Left forelimb (tissue), 1 donor: ENCODE measurements around the gene FLVCR1.
"Not testable (repeated sequence)": the region's sequence is repeated elsewhere in the genome, so short reads cannot be mapped to it uniquely, and the experiment has no call there.

ENCODE experiments used
- DNase-seq: peaks from one replicate; pipeline ENCODE4 v3.0.0-alpha.2; 2018; ENCODE audit warnings: low spot score

Gene FLVCR1

DNA sequence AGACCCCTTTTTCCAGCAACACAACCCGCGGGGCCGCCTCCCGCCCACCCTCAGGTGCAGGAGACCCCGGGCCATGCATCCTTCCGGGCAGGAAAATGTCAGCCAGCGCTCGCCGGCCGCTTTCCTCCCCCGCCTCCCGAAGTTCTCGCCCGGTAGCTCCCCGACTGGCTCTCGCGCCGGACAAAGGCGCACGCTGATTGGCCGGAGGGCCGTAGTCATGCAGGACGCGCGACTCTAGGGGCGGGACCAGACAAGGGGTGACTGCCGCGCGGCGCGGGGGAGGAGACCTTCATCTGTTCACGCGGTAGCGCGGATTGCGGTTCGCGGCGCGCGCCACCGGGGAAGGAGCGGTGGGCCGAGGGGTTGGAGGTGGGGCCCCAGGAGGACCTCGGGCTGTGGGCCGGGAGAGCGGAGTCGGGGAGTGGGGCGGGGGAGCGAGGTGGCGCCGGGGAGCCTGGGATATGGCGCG is at the start of gene FLVCR1:
FLVCR1 (plus strand) TSS at position 284 of the 469 bp plus-strand sequence; CDS start at position 462, 178 bp downstream.
- peak; percentile 95 for DNase-seq

DNA sequence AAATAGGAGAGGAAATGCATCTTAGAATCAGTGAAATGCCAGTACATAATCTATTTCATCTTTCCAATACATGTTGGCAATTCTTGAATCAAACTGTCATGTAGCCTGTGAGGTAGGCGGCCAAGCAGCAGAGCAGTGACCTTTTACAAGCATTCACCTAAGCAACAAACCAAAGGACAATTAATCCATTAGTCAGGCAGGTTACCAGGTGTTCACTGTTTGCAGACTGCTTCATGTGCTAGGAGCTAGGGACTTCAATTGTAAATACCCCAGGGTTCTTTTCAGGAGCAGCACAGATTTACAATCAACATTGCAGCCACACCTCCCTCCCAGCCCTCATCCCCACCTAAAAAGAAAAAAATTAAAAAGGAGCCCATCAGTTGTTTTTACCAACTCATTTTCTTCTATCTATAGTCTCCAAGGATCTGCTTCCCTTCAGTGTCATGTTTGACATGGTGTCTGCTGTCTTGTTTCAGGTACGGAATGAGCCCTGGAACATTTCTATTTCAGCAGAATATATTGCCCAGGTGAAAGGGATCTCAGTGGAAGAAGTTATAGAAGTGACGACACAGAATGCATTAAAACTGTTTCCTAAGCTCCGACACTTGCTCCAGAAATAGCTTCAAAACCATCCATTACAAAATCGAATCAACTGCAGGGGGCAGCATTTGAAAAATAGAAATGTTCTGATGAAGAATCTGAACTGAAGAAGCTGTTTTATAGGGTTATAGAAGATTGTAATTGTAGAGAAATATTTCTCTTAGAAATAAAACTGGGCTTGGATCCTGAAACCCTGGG is 43.3 kb upstream of the FLVCR1 start:
- DNase-seq = no peak

DNA sequence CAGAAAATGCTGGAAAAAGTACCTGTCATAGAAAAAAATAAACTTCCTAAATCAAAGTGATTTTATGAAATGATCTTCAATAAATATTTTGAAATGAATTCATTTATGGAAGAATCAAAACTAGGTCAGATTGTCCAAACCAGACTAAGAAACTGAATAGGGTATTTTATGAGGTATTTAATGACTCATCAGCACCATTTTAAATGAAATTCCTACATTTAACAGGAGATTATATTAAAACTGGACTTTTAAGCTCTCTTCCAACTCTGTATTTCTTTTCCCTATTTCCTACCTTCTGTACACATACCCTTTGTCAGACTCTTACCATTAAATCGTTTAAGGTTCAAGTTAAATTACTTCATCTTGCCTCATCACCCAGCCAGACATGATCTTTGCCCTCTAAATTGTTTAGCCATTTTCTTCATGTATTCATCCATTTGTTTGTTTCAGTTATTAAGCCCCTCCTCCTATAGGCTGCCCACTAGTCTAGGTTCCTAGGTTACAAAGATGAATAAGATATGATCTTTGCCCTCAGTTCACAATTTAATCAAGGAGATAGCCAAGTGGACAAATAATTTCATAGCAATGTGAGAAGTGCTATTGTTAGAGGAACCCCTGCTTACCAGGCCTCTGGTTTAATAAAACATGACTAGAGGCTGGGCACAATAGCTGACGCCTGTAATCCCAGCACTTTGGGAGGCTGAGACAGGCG is 41.4 kb upstream of the FLVCR1 start:
- DNase-seq = no peak

DNA sequence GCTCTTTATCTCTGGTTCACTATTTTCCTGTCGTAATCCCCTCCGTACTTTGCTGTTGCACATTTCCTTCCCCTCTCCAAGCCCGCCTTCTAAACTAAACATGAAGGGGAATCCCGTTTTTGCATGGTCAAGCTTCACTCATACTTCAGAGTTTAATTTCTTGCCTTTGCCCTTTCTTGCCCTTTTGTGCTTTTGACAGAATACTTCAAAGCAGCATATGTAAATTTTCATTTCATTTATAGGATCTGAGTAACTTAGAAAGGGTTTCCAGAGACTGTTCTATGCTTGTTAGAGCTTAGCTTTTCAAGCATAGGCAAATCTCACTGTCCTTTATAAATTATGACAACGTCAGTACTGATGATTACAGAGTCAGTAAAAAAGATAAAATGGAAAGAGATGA is 38.3 kb upstream of the FLVCR1 start:
- DNase-seq = no peak

DNA sequence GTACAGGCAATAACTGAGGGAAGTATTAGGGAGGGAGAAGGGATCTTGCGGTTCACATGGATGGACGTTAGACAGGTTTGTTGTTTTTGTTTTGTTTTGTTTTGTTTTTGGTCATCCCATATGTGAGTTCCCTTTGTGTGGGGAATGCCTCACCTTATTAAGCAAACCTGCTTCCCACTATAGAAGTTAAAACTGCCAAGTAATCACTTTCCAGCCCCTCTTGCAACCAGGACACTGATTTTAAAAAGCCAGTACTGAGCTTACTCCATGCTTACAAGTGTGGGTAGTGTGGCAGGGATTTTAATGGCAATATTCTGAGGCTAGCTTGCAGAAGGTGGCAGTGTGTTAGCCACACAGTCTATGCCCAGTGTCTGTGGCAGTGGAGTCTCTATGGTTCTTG is 37.1 kb upstream of the FLVCR1 start:
- no peak for DNase-seq

DNA sequence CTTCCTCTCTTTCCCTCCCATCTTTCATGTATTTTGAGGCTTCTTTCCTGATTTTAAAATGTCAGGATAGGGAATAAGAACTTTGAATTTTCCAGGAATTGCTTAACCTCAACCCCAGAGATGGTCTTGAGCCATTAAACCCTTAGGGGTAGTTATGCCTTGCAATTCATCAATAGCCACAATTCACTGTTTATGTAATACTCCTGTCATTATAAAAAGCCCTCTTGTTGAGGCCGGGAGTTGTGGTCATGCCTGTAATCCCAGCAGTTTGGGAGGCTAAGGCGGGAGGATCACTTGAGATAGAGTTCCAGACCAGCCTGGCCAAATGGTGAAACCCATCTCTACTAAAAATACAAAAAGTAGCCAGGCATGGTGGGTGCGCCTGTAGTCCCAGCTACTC is 35.1 kb upstream of the FLVCR1 start:
- no peak for DNase-seq

DNA sequence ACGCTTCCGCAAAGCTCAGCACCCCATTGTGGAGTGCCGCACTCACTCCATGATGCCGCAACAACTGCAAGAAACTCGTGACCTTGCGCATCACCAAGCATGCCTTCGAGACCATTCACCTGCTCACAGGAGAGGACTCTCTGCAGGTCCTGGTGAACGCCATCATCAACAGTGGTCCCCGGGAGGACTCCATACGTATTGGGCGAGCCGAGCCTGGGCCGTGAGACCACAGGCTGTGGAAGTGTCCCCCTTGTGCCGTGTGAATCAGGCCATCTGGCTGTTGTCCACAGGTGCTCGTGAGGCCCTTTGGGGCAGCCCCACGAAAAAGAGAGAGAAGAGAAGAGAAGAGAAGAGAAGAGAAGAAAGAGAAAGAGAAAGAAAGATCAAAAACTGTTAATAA is 33.9 kb upstream of the FLVCR1 start:
- DNase-seq = no peak

DNA sequence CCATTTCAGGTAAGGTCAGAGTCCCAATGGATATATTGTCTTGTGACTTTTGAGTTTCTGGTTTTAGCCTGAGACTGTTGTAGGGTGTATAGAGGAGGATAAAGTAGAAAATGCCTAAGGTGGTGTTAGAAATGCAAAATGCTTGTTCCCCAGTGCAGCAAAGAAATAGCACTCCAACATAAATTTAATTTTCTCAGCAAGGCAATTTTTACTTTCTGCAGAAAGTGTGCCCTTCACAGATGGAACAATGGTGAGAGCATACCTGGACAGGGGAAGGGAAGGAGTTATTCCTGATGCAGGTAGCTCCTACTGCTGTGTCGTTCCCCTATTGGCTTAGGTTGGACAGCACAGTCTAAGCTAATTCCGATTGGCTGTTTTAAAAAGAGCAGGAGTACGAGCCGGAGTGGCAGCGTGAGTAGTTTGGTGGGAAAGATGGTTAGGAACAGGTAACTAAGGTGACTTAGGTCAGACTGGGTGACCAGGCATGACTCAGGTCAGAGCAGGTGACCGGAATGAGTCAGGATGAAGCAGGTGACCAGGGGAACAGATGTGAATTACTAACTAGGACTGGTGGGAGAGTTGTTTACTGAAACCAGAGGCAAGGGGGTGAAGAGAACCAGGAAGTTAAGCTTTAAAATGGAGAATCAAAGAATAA is 32.1 kb upstream of the FLVCR1 start:
- DNase-seq = no peak

DNA sequence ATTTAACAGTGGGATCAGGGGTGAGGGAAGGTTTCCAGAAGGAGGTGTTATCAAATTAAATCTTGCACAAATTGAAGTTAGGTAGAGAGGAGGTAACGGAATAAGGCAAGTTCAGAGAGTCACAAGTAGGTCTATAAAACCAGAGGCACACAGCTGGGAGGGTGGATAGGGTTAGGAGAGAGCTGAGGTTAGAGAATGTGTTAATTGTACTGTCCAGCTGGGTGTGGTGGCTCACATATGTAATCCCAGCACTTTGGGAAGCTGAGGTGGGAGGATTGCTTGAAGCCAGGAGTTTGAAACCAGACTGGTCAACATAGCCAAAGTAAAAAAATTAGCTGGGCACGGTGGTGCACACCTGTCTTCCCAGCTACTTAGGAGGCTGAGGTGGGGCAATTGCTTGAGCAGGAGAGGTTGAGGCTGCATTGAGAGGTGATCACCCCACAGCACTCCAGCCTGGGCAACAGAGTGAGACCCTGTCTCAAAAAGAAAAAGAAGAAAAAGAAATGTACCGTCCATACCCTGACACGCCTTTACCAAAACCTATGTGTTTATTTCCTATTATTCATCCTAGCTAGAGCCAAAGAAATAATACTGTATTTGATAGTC is 30.8 kb upstream of the FLVCR1 start:
- DNase-seq = no peak

DNA sequence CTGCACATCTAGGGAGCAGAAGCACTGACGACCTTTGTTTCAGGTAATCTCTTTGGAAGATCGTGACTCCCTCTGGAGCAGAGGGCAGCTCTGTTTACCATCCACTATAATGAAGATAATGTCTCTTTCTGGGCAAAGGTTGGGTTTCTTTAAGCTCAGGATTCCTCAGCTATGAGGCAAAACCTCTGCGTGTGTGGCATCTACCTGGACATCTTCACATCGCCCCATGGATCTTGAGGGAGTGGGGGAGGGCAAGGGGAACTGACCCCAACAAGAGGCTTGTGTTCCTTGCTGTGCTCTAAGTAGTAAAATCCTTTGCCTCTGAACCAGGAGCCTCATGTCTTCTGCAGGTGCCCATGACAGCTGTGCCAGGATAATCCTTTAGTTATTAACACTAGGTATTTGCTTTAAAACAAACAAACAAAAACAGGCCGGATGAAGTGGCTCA is 30.2 kb upstream of the FLVCR1 start:
- DNase-seq = no peak

DNA sequence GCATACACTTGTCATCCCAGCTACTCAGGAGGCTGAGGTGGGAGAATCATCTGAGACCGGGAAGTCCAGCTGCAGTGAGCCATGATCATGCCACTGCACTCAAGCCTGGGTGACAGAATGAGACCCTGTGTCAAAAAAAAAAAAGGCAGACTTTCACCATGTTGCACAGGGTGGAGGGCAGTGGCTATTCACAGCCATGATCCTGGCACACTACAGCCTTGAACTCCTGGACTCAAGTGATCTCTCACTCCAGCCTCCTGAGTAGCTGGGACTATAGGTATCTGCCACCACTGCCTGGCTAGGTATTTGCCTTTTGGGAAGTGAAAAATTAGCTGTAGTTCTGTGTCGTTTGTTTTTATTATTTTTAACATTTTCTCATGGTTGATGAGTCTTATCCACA is 29.7 kb upstream of the FLVCR1 start:
- DNase-seq = no peak

DNA sequence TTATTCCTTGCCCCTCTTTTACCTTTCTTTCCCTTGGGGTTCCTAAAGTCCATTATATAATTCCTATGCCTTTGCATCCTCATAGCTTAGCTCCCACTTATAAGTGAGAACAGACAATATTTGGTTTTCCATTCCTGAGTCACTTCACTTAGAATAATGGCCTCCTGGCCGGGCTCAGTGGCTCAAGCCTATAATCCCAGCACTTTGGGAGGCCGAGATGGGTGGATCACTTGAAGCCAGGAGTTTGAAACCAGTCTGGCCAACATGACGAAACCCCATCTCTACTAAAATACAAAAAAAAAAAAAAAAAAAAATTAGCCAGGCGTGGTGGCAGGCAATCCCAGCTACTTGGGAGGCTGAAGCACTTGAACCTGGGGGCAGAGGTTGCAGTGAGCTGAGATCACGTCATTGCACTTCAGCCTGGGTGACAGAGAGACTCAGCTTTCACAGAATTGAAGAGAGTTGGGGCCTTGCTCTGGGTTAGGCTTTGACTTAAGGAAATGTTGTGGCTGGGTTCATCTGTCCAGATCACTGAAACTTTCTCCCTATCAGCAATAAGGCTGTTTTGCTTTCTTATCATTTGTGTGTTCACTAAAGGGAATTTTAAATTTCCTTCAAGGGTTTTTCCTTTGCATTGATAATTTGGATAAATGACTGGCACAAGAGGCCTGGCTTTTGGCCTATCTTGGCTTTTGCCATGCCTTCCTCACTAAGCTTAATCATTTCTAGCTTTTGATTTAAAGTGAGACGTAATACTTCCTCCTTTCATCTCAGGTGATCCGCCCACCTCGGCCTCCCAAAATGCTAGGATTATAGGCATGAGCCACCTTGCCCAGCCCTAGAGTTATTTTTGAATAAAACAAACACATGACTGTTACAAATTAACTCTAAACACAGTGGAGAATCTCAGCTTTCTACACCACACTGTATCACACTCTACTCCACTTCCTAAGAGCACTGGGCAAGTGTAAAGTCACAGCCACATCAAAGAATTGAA is 24.6 kb upstream of the FLVCR1 start:
- not testable (repeated sequence) for DNase-seq

DNA sequence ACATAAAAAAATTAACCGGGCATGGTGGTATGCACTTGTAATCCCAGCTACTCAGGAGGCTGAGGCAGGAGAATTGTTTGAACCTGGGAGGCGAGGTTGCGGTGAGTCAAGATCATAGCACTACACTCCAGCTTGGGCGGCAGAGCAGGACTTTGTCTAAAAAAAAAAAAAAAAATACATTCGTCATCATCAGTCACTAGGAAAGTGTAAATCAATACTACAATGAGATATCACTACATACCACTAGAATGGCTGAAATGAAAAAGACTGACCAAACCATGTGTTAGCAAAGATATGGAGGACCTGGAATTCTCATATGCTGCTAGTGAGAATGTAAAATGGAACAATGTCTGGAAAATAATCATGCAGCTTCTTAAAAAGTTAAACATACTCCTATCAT is 19.9 kb upstream of the FLVCR1 start:
- no peak for DNase-seq

DNA sequence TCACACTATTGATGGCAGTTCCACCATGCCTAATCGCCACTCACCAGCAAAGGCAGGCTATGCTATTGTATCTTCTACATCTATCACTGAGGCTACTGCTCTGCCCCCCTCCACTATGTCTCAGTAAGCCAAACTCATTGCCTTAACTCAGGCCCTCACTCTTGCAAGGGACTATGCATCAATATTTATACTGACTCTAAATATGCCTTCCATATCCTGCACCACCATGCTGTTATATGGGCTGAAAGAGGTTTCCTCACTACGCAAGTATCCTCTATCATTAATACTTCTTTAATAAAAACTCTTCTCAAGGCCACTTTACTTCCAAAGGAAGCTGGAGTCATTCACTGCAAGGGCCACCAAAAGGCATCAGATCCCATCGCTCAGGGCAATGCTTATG is 13.6 kb upstream of the FLVCR1 start:
- not testable (repeated sequence) for DNase-seq

DNA sequence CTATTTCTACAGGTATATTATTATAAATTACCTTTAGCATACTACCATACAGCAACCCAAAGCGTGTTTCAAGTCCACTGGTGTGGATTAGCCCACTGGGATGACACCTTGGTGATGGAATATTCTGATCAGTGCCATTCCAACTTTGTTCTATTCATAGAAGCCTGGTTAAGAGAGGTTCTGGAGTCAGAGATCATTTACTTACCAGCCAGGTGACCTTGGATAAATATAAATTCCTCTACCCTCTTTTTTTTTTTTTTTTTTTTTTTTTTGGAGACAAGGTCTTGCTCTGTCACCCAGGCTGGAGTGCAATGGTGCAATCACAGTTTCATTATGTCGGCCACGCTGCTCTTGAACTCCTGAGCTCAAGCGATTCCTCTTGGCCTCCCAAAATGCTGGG is 10.5 kb upstream of the FLVCR1 start, which contains the start of gene SPATA45:
SPATA45 (minus strand) TSS at position 101 of the 400 bp plus-strand sequence. CDS start 11,500 bp downstream, outside the sequence.
- DNase-seq = no peak

DNA sequence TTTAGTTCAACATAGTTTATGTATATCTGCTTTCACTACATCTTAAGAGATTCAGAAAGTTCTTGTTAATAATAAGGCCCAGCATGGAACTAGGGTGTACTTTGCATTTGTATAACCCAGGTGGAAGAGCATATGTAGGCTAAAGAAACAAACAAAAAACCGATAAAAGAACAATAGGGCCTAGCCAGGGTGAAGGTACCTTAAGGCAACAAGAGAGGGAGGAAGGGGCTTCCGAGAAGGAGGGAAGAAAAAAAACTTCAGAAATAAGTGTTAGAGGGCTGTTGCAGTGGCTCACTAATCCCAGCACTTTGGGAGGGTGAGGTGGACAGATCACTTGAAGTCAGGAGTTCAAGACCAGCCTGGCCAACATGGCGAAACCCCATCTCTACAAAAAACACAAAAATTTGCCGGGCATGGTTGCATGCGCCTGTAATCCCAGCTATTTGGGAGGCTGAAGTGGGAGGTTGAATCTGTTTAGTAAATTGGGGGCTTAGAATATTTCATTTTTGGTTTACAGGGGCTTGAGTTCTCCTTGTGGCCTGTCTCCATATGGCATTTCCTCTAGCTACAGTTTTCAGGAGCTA is 5.9 kb upstream of the FLVCR1 start:
- no peak for DNase-seq

DNA sequence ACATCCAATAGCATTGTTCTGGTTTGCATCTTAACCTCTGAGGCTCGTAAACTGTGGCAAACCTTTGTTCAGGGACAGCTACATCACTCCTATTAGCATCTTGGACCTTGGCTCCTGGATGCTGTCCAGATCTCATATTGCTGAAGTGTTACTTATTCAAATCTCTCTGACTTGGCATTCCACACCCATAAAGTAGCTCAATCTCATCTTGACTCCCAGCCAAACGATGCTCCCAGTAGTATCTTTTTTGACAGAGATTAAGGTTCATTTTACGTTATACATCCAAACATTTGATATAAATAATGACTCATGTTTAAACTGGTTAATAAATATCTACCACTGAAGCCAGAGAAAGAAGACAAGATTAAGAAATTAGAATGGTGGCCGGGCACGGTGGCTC is 4.4 kb upstream of the FLVCR1 start:
- no peak for DNase-seq

DNA sequence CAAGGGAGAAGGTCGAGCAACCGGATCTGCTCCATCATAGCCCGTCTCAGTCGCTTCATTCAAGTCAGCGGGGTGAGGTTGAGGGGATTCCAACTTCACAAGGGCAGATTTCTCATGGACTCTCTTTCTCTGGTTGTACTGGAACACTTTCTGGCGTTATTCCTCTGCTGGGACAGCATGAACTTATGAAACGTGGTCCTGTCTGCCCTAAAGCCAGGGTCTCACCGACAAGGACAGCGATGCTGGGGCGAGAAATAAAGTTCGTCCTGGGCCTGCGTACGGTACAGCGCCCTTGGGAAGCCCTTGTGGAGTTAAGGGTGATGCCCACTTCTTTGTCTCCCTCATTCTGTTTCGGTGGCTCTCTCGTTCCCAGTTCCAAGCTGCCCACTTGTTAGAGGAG is 1.3 kb upstream of the FLVCR1 start:
- no peak for DNase-seq

DNA sequence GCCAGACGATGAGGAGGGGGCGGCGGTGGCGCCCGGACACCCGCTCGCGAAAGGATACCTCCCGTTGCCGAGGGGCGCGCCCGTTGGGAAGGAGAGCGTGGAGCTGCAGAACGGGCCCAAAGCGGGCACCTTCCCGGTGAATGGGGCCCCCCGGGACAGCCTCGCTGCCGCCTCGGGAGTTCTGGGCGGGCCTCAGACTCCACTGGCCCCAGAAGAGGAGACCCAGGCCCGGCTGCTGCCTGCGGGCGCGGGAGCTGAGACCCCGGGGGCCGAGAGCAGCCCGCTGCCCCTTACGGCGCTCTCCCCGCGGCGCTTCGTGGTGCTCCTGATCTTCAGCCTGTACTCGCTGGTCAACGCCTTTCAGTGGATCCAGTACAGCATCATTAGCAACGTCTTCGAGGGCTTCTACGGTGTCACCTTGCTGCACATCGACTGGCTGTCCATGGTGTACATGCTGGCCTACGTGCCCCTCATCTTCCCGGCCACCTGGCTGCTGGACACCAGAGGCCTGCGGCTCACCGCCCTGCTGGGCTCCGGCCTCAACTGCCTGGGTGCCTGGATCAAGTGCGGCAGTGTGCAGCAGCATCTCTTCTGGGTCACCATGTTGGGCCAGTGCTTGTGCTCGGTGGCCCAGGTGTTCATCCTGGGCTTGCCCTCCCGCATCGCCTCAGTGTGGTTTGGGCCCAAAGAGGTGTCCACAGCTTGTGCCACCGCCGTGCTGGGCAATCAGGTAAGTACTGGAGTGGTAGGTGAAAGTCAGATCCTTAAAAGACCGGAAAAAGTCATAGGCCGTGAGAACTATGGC is 588 bp downstream of the FLVCR1 start:
- peak; percentile 67 for DNase-seq
